HepG2 (cell line): Measurements from ENCODE around the gene LDB3. TPM values are rescaled to one million over a fixed set of nuclear protein-coding genes. Genes with fewer than 3 reads are reported as not detected.

Source experiments
- ATAC-seq: fragments of 200-7000 bp; cut with Tn5 transposase; 3 replicates; pipeline ENCODE4 v1.9.1; 2020; ENCODE audit warnings: mild to moderate bottlenecking, moderate library complexity
- BruUV-seq: library from RNA; stranded (reverse); fragments of 400-500 nt; replicated peaks from 2 replicates; lab custom pipeline; 2021; lab: Mats Ljungman, UMichigan
- CTCF ChIA-PET: fragments of 300-600 bp; formaldehyde crosslinking; extraction: SDS; loops from one replicate; lab custom pipeline; 2021; ENCODE audit warnings: low total read pairs, inconsistent platforms, low intra/inter-chr PET ratio; lab: Yijun Ruan, JAX
- POLR2A ChIA-PET: fragments of 350-600 bp; sonication (Branson Sonifier 250); formaldehyde crosslinking; loops from one replicate; lab custom pipeline; 2020; ENCODE audit warnings: antibody characterized with exemption, inconsistent platforms; lab: Yijun Ruan, JAX
- DNase-seq: peaks from one replicate; pipeline ENCODE4 v3.0.0-alpha.2; 2015; ENCODE audit warnings: low spot score
- FAIRE-seq: peaks from 3 replicates; lab custom pipeline; 2011; peaks lifted over from hg19 to GRCh38; lab: Jason Lieb, UNC
- H2AFZ ChIP-seq: one replicate; pipeline ENCODE4 v1.6.1; 2011; ENCODE audit warnings: low read length, inconsistent platforms
- H3K27ac ChIP-seq: fragments of 300-600 bp; 3 replicates; pipeline ENCODE4 v1.8.0; 2011; ENCODE audit warnings: mixed run types, mild to moderate bottlenecking, mixed read lengths, low read length, inconsistent platforms; ENCODE audit not compliant: insufficient read depth; ENCODE audit errors: extremely low read length
- H3K27me3 ChIP-seq, 2 experiments: fragments of 200-600 bp in 1 of 2; 2 replicates in 1 of 2; 3 replicates in 1 of 2; pipeline versions ENCODE4 v1.6.0 to v1.8.0; 2011; ENCODE audit warnings: low read length in 2 of 2, mild to moderate bottlenecking in 2 of 2, moderate library complexity in 2 of 2, inconsistent platforms in 1 of 2; ENCODE audit not compliant: insufficient read depth in 2 of 2, control insufficient read depth in 1 of 2
- H3K36me3 ChIP-seq, 2 experiments: fragments of 200-600 bp in 1 of 2; replicated peaks in 1 of 2; 2 replicates in 1 of 2; 3 replicates in 1 of 2; pipeline versions ENCODE4 v1.5.1 to v1.8.0; 2011; ENCODE audit warnings: low read length in 2 of 2, inconsistent platforms in 1 of 2; ENCODE audit not compliant: insufficient read depth in 2 of 2, control insufficient read depth in 1 of 2
- H3K4me1 ChIP-seq: 2 replicates; pipeline ENCODE4 v1.5.1; 2012; ENCODE audit warnings: low read length, inconsistent platforms; ENCODE audit not compliant: insufficient read depth
- H3K4me2 ChIP-seq: 2 replicates; pipeline ENCODE4 v1.6.0; 2011; ENCODE audit warnings: low read depth, low read length, inconsistent platforms
- H3K4me3 ChIP-seq, 3 experiments: fragments of 200-600 bp in 1 of 3; sonication (generic), shearing (Covaris generic) in 1 of 3; replicated peaks in 1 of 3; 2 replicates each; pipeline ENCODE4 v1.5.1; 2011 to 2016; ENCODE audit warnings: low read length in 3 of 3, inconsistent platforms in 2 of 3, low read depth in 2 of 3, mild to moderate bottlenecking in 2 of 3, control low read depth in 1 of 3, mixed read lengths in 1 of 3; ENCODE audit not compliant: insufficient read depth in 1 of 3
- H3K79me2 ChIP-seq: one replicate; pipeline ENCODE4 v1.6.1; 2011; ENCODE audit warnings: low read length, inconsistent platforms; ENCODE audit not compliant: insufficient read depth
- H3K9ac ChIP-seq: 2 replicates; pipeline ENCODE4 v1.6.0; 2011; ENCODE audit warnings: mild to moderate bottlenecking, low read depth, low read length, inconsistent platforms; ENCODE audit not compliant: insufficient read depth
- H3K9me3 ChIP-seq: 2 replicates; pipeline ENCODE4 v1.5.1; 2012; ENCODE audit warnings: mild to moderate bottlenecking, low read length
- H4K20me1 ChIP-seq: 2 replicates; pipeline ENCODE4 v1.6.0; 2011; ENCODE audit warnings: inconsistent platforms, mild to moderate bottlenecking, low read length, moderate library complexity; ENCODE audit not compliant: insufficient read depth
- ATF7 ChIP-seq, 2 experiments: fragments of 450-650 bp in 1 of 2; sonication (generic) in 1 of 2; formaldehyde crosslinking in 1 of 2; IDR thresholded peaks; 2 replicates each; pipeline versions ENCODE4 v1.4.0 to v1.6.1; 2016 to 2020; ENCODE audit warnings: antibody characterized with exemption in 1 of 2, mild to moderate bottlenecking in 1 of 2, missing genetic modification reagents in 1 of 2
- ETV5 ChIP-seq: IDR thresholded peaks from 2 replicates; pipeline ENCODE4 v1.6.1; 2018; ENCODE audit warnings: missing biosample characterization, missing genetic modification reagents, inconsistent platforms, borderline replicate concordance
- FOXC1 ChIP-seq: sonication (generic); formaldehyde crosslinking; IDR thresholded peaks from 2 replicates; pipeline ENCODE4 v1.8.0; 2022; ENCODE audit warnings: mild to moderate bottlenecking, missing genetic modification reagents, borderline replicate concordance
- HNF4G ChIP-seq, 2 experiments: sonication (generic) in 1 of 2; formaldehyde crosslinking in 1 of 2; IDR thresholded peaks; 2 replicates each; pipeline versions ENCODE4 v1.4.0 to v1.6.1; 2011 to 2020; ENCODE audit warnings: borderline replicate concordance in 2 of 2, low read depth in 2 of 2, mild to moderate bottlenecking in 2 of 2, low read length in 1 of 2, missing genetic modification reagents in 1 of 2, moderate library complexity in 1 of 2
- KAT2B ChIP-seq: fragments of 150-350 bp; IDR thresholded peaks from 2 replicates; pipeline ENCODE4 v1.6.1; 2014; ENCODE audit warnings: low read depth, low read length, borderline replicate concordance
- NFIC ChIP-seq: IDR thresholded peaks from 2 replicates; pipeline ENCODE4 v1.6.1; 2012; ENCODE audit warnings: mild to moderate bottlenecking, low read length, inconsistent platforms
- SP5 ChIP-seq: IDR thresholded peaks from 2 replicates; pipeline ENCODE4 v1.6.1; 2016; ENCODE audit warnings: low read depth, borderline replicate concordance
- TARDBP ChIP-seq: sonication (generic); formaldehyde crosslinking; IDR thresholded peaks from 2 replicates; pipeline ENCODE4 v1.8.0; 2022; ENCODE audit warnings: mild to moderate bottlenecking, missing genetic modification reagents
- ZC3H4 ChIP-seq: sonication (generic); formaldehyde crosslinking; IDR thresholded peaks from 2 replicates; pipeline ENCODE4 v1.4.0; 2020; ENCODE audit warnings: missing genetic modification reagents, borderline replicate concordance
- ZNF124 ChIP-seq: sonication (generic); formaldehyde crosslinking; IDR thresholded peaks from 2 replicates; pipeline ENCODE4 v1.4.0; 2020; ENCODE audit warnings: missing genetic modification reagents
- WGBS: methylation state at CpG from one replicate; pipeline ENCODE4 v1.1.6; 2017; ENCODE audit warnings: low lambda C conversion rate; 5-methylcytosine and 5-hydroxymethylcytosine counted together
- in situ Hi-C: cut with HindIII; loops from 2 replicates; pipeline ENCODE4 v1.10.0; 2017; ENCODE audit warnings: low pct_unique_long_range_greater_than_20kb; ENCODE audit not compliant: extremely low pct_ligation_motif_present
- intact Hi-C: fragments of 100-400 bp; cut with micrococcal nuclease; formaldehyde crosslinking; loops from one replicate; pipeline ENCODE4 v1.10.0; 2022; ENCODE audit not compliant: unreplicated experiment
- polyA plus RNA-seq, 8 experiments: library from polyadenylated mRNA; depleted of rRNA in 3 of 8; stranded (reverse) in 7 of 8; unstranded in 1 of 8; fragments of >200 nt; fragmentation: Illumina TruSeq in 4 of 8; extraction: Trizol in 4 of 8; gene quantifications; 2 replicates each; pipeline versions ENCODE4 v1.2.1 to v1.2.3, GENCODE V29; 2011 to 2016; ENCODE audit warnings: low read depth in 4 of 8, missing spikeins in 1 of 8, mixed read lengths in 1 of 8; ENCODE audit not compliant: insufficient read depth in 1 of 8
- total RNA-seq, 5 experiments: library from RNA; depleted of rRNA; stranded (reverse); fragments of >200 nt; fragmentation: Illumina TruSeq; extraction: Trizol; gene quantifications; 2 replicates each; pipeline ENCODE4 v1.2.3, GENCODE V29; 2016; ENCODE audit warnings: low read depth in 1 of 5
- TF ChIP-seq, protein P1 (sequence below): sonication (generic); formaldehyde crosslinking; IDR thresholded peaks from 2 replicates; pipeline ENCODE4 v1.4.0; 2020; ENCODE audit warnings: low read depth, mild to moderate bottlenecking, missing genetic modification reagents
- TF ChIP-seq, protein P2 (sequence below), 2 experiments: fragments of 450-650 bp in 1 of 2; sonication (generic) in 1 of 2; formaldehyde crosslinking; IDR thresholded peaks; 2 replicates each; pipeline versions ENCODE4 v1.5.0 to v1.8.0; 2020 to 2022; ENCODE audit warnings: mild to moderate bottlenecking in 1 of 2, missing genetic modification reagents in 1 of 2
- TF ChIP-seq, protein P3 (sequence below): sonication (generic); formaldehyde crosslinking; IDR thresholded peaks from 2 replicates; pipeline ENCODE4 v1.8.0; 2022; ENCODE audit warnings: mild to moderate bottlenecking, missing genetic modification reagents, borderline replicate concordance

LDB3 gene
- total and polyA plus RNA-seq, 2 of the 13 experiments (the other 11 are each of a cell fraction or from before 2014, with no cell fraction given): not detected

DNA sequence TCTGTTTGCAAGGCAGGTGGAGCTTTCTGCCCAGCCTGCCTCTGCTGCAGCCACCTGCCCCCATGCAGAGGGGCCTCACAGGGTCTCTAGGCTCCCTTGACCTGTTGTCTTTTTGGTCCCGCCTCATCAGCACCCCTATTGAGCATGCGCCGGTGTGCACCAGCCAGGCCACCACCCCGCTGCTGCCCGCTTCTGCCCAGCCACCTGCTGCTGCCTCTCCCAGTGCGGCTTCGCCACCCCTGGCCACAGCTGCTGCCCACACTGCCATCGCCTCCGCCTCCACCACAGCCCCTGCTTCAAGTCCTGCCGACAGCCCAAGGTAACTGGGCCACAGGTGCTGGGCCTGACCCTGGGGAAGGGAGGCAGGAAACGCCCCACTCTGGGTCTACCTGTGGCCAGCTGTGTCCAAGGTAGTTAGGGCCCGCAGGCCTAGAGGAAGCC is 38.1 kb downstream of the LDB3 start:
- no peak overlapping the region for H3K9ac ChIP-seq

More for the DNA sequence above, 38.1 kb downstream of the LDB3 start:
- Histone ChIP-seq H3K4me3 (no peak overlapping the region), H3K36me3 (no peaks in the 10 kb centered on the region), H2AFZ (no peak overlapping the region), H3K27ac (no peak overlapping the region), H3K9me3 (no peaks in the 10 kb centered on the region), H3K4me2 (no peak overlapping the region), H3K27me3 (peaks cover 0 to 3% of the 10 kb centered on the region in 2 experiments; a peak in 2 of 5 replicates), H3K79me2 (no peaks in the 10 kb centered on the region), H4K20me1 (no peaks in the 10 kb centered on the region), H3K4me1 (peaks cover 7% of the 10 kb centered on the region; the same call in 1 of the 2 replicates)
- WGBS: 89% methylated on average over 10 of the region's 12 CpGs
- no peak for FAIRE-seq
- BruUV-seq: no TSS peak
- POLR2A ChIA-PET: no interaction called here
- no peak for DNase-seq
- no peak for ATAC-seq
- intact Hi-C loops (no loop called here), in situ Hi-C loops (no loop called here)
- CTCF ChIA-PET: no interaction called here
- TF ChIP-seq, protein P1, sequence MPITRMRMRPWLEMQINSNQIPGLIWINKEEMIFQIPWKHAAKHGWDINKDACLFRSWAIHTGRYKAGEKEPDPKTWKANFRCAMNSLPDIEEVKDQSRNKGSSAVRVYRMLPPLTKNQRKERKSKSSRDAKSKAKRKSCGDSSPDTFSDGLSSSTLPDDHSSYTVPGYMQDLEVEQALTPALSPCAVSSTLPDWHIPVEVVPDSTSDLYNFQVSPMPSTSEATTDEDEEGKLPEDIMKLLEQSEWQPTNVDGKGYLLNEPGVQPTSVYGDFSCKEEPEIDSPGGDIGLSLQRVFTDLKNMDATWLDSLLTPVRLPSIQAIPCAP (CRISPR knock-in tag): no peak
- TF ChIP-seq ETV5: no peak
- no peak for TF ChIP-seq NFIC
- no peak for TF ChIP-seq ATF7 (IDR thresholded peaks at IDR 0.05)
- no peak for TF ChIP-seq ATF7 (CRISPR knock-in tag; IDR thresholded peaks at IDR 0.05)
- TF ChIP-seq ZNF124 (CRISPR knock-in tag): no peak
- no peak for TF ChIP-seq SP5 (CRISPR knock-in tag)
- TF ChIP-seq, protein P2, sequence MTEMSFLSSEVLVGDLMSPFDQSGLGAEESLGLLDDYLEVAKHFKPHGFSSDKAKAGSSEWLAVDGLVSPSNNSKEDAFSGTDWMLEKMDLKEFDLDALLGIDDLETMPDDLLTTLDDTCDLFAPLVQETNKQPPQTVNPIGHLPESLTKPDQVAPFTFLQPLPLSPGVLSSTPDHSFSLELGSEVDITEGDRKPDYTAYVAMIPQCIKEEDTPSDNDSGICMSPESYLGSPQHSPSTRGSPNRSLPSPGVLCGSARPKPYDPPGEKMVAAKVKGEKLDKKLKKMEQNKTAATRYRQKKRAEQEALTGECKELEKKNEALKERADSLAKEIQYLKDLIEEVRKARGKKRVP (CRISPR knock-in tag; IDR thresholded peaks at IDR 0.05): no peak
- TF ChIP-seq, protein P3, sequence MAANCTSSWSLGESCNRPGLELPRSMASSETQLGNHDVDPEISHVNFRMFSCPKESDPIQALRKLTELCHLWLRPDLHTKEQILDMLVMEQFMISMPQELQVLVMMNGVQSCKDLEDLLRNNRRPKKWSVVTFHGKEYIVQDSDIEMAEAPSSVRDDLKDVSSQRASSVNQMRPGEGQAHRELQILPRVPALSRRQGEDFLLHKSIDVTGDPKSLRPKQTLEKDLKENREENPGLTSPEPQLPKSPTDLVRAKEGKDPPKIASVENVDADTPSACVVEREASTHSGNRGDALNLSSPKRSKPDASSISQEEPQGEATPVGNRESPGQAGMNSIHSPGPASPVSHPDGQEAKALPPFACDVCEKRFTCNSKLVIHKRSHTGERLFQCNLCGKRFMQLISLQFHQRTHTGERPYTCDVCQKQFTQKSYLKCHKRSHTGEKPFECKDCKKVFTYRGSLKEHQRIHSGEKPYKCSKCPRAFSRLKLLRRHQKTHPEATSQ (CRISPR knock-in tag): no peak
- no peak for TF ChIP-seq KAT2B
- TF ChIP-seq ZC3H4 (CRISPR knock-in tag): no peak
- TF ChIP-seq FOXC1 (CRISPR knock-in tag): no peak
- TF ChIP-seq HNF4G (IDR thresholded peaks at IDR 0.05; ENCODE audit: borderline replicate concordance, low read depth, low read length): no peak
- no peak for TF ChIP-seq HNF4G (CRISPR knock-in tag; IDR thresholded peaks at IDR 0.05; ENCODE audit: borderline replicate concordance, low read depth)
- TF ChIP-seq TARDBP (CRISPR knock-in tag): no peak
